Measurements from ENCODE around the gene NUDT22. TPM values are rescaled to one million over a fixed set of nuclear protein-coding genes. Genes with fewer than 3 reads are reported as not detected.

Gene NUDT22
- total and polyA plus RNA-seq, 5 donors, result 65.7 to 82.1 (median 76.9) TPM

DNA sequence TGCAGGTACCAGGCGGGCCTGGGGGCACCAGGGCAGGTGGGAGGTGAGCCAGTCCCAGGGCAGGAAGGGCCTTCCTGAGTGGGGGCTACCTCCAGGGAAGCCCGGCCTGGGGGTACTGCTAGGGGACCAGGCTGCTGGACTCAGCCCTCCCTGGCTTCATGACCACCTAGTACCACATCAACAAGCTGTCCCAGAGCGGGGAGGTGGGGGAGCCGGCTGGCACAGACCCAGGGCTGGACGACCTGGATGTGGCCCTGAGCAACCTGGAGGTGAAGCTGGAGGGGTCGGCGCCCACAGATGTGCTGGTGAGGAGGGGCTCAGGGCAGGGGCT is 6.8 kb upstream of the NUDT22 start:
- ATAC-seq, result peak; percentile 5
- H3K27me3 ChIP-seq (ENCODE audit: control insufficient read depth, insufficient read depth), result no peaks in the 10 kb centered on the region
- H3K27ac ChIP-seq (ENCODE audit: low read length), result no peak overlapping the region
- no peaks in the 10 kb centered on the region for H3K4me1 ChIP-seq (ENCODE audit: control insufficient read depth, insufficient read depth, low read length)
- H3K4me3 ChIP-seq (ENCODE audit: low read length), result no peak overlapping the region
- intact Hi-C loops (cut with DNase I), result no loop called here
- WGBS, result 83% methylated on average over 7 of the region's 7 CpGs
- H3K9me3 ChIP-seq (ENCODE audit: control insufficient read depth, low read length), result no peaks in the 10 kb centered on the region
- DNase-seq, result peak in 1 of 3 donors; percentile 57

DNA sequence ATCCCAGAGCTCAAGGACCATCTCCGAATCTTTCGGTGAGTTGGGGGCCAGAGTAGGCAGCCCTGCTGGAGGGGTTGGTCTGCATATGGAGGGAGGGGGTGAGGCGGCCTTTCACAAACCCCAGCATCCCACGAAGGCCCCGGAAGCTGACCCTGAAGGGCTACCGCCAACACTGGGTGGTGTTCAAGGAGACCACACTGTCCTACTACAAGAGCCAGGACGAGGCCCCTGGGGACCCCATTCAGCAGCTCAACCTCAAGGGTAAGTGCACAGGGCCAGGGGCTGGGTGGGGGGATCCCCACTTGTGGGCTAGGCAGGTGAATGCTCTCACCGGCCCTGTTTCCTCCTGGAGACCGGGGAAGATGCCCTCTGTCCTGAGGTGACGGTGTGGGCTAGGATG is 6.3 kb upstream of the NUDT22 start:
- DNase-seq (peak in 1 of 3 donors; percentile 52), ATAC-seq (no peak)
- Histone ChIP-seq H3K27me3 (ENCODE audit: control insufficient read depth, insufficient read depth) (no peaks in the 10 kb centered on the region), H3K27ac (ENCODE audit: low read length) (no peak overlapping the region), H3K4me3 (ENCODE audit: low read length) (no peak overlapping the region), H3K9me3 (ENCODE audit: control insufficient read depth, low read length) (no peaks in the 10 kb centered on the region), H3K4me1 (ENCODE audit: control insufficient read depth, insufficient read depth, low read length) (no peaks in the 10 kb centered on the region)
- intact Hi-C loops (cut with DNase I), result no loop called here
- 90% methylated on average over 10 of the region's 10 CpGs for WGBS

DNA sequence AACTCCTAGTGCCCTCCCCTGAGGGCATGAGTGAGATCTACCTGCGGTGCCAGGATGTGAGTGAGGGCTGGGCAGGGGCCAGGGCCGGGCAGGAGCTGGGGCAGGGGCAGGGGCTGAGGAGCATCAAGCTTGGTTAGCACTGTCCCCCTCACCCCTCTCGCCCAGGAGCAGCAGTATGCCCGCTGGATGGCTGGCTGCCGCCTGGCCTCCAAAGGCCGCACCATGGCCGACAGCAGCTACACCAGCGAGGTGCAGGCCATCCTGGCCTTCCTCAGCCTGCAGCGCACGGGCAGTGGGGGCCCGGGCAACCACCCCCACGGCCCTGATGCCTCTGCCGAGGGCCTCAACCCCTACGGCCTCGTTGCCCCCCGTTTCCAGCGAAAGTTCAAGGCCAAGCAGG is 5.8 kb upstream of the NUDT22 start:
- Histone ChIP-seq H3K27ac (ENCODE audit: low read length) (no peak overlapping the region), H3K27me3 (ENCODE audit: control insufficient read depth, insufficient read depth) (no peaks in the 10 kb centered on the region), H3K4me1 (ENCODE audit: control insufficient read depth, insufficient read depth, low read length) (peaks cover 3% of the 10 kb centered on the region), H3K9me3 (ENCODE audit: control insufficient read depth, low read length) (no peaks in the 10 kb centered on the region), H3K4me3 (ENCODE audit: low read length) (no peak overlapping the region)
- peak in 1 of 2 donors; percentile 3 for ATAC-seq
- peak in 1 of 3 donors; percentile 39 for DNase-seq
- 91% methylated on average over 17 of the region's 17 CpGs for WGBS
- intact Hi-C loops (cut with DNase I), result no loop called here

DNA sequence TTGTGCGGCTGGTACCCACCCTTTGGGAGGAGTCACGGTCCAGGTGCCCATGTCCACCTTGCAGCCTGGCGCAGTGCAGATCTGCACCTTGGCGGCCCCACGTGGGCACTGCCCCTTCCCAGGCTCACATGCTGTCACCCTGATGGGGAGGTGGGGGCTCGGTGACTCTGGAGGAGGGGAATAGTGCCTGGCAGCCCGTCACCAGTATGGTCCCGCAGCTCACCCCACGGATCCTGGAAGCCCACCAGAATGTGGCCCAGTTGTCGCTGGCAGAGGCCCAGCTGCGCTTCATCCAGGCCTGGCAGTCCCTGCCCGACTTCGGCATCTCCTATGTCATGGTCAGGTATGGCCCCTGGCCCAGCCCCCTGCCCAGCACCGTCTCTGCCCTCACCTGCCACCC is 5.3 kb upstream of the NUDT22 start:
- 88% methylated on average over 14 of the region's 14 CpGs for WGBS
- peak in 1 of 3 donors; percentile 63 for DNase-seq
- no peak for ATAC-seq

DNA sequence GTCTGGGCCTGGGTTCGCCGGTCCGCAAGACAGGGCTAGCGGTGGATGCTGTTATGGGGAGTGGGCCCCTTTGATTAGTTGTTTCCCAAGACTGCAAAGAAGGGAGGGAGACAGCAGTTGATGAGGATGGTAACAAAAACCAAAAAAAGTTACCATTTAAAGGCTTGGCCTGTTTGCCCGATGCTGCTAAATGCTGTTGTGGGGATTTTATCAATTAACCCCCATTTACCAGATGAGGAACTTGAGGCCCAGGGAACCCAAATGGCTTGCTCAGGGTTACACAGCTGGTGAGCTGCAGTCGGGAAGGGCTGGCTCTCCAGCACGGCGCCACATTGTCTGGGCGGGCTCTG is 3.4 kb upstream of the NUDT22 start:
- Histone ChIP-seq H3K9me3 (ENCODE audit: control insufficient read depth, low read length) (no peaks in the 10 kb centered on the region), H3K4me3 (ENCODE audit: low read length) (no peak overlapping the region), H3K27ac (ENCODE audit: low read length) (no peak overlapping the region), H3K4me1 (ENCODE audit: control insufficient read depth, insufficient read depth, low read length) (peaks cover 5% of the 10 kb centered on the region), H3K27me3 (ENCODE audit: control insufficient read depth, insufficient read depth) (no peaks in the 10 kb centered on the region)
- intact Hi-C loops (cut with DNase I), result no loop called here
- peak in 1 of 3 donors; percentile 25 for DNase-seq
- ATAC-seq, result no peak
- WGBS, result 72% methylated on average over 9 of the region's 9 CpGs

More for the DNA sequence above, 5.3 kb upstream of the NUDT22 start:
- no peaks in the 10 kb centered on the region for H3K27me3 ChIP-seq (ENCODE audit: control insufficient read depth, insufficient read depth)
- no peak overlapping the region for H3K27ac ChIP-seq (ENCODE audit: low read length)
- intact Hi-C loops (cut with DNase I), result no loop called here
- H3K4me3 ChIP-seq (ENCODE audit: low read length), result no peak overlapping the region
- H3K9me3 ChIP-seq (ENCODE audit: control insufficient read depth, low read length), result no peaks in the 10 kb centered on the region
- H3K4me1 ChIP-seq (ENCODE audit: control insufficient read depth, insufficient read depth, low read length), result peaks cover 5% of the 10 kb centered on the region

DNA sequence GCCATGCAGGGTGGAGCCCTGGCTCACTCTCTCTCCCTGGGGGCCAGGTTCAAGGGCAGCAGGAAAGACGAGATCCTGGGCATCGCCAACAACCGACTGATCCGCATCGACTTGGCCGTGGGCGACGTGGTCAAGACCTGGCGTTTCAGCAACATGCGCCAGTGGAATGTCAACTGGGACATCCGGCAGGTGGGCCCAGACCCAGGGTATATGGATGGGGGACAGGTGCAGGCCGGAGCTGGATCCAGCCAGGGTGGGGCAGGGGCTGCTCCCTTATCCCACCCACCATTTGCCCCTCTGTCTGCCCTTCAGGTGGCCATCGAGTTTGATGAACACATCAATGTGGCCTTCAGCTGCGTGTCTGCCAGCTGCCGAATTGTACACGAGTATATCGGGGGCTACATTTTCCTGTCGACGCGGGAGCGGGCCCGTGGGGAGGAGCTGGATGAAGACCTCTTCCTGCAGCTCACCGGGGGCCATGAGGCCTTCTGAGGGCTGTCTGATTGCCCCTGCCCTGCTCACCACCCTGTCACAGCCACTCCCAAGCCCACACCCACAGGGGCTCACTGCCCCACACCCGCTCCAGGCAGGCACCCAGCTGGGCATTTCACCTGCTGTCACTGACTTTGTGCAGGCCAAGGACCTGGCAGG is 2.9 kb upstream of the NUDT22 start:
- Histone ChIP-seq H3K27ac (ENCODE audit: low read length) (no peak overlapping the region), H3K4me3 (ENCODE audit: low read length) (no peak overlapping the region), H3K9me3 (ENCODE audit: control insufficient read depth, low read length) (no peaks in the 10 kb centered on the region), H3K27me3 (ENCODE audit: control insufficient read depth, insufficient read depth) (no peaks in the 10 kb centered on the region), H3K4me1 (ENCODE audit: control insufficient read depth, insufficient read depth, low read length) (peaks cover 5% of the 10 kb centered on the region)
- DNase-seq, result peak in 2 of 3 donors; percentile 68 to 70
- no peak for ATAC-seq
- 76% methylated on average over 24 of the region's 24 CpGs for WGBS
- intact Hi-C loops (cut with DNase I), result no loop called here

DNA sequence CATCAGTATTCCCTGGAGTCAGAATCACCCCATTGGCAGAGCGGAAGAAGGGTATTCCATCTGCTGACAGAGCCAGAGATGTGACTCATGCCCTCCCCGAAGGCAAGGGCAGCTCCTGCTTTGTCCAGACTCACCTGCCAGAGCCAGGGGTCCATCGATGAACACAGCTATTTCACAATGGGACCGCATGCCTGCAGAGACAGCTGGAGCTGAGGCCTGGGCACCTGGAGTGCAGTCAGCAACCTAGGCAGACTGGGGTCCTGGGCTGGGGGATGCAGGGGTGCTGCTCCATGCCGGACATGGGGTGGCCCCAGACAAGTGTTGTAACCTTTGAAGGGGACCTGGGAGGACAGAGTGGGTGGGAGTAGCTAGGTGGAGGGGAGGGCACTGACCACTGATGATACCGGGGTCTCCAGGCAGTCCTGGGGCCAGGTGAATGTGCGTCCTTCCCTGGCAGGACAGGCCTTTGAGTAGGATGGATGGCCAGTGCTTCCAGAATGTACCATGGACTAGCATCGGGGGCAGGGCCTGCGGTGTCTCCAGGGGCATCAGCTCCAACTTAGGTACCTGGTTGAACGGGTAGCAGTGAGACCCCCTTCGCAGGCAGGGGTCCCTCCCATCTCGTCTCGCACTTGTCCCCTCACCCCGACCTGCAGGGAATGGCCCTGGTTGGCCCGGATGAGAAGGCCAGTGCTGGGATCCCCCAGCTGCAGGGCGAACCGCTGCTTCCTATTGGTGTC is 1.8 kb upstream of the NUDT22 start:
- intact Hi-C loops (cut with DNase I), result no loop called here
- Histone ChIP-seq H3K4me3 (ENCODE audit: low read length) (no peak overlapping the region), H3K27me3 (ENCODE audit: control insufficient read depth, insufficient read depth) (no peaks in the 10 kb centered on the region), H3K27ac (ENCODE audit: low read length) (no peak overlapping the region), H3K9me3 (ENCODE audit: control insufficient read depth, low read length) (no peaks in the 10 kb centered on the region), H3K4me1 (ENCODE audit: control insufficient read depth, insufficient read depth, low read length) (peaks cover 5% of the 10 kb centered on the region)
- DNase-seq (peak in 1 of 3 donors; percentile 57), ATAC-seq (no peak)
- WGBS, result 94% methylated on average over 17 of the region's 17 CpGs

DNA sequence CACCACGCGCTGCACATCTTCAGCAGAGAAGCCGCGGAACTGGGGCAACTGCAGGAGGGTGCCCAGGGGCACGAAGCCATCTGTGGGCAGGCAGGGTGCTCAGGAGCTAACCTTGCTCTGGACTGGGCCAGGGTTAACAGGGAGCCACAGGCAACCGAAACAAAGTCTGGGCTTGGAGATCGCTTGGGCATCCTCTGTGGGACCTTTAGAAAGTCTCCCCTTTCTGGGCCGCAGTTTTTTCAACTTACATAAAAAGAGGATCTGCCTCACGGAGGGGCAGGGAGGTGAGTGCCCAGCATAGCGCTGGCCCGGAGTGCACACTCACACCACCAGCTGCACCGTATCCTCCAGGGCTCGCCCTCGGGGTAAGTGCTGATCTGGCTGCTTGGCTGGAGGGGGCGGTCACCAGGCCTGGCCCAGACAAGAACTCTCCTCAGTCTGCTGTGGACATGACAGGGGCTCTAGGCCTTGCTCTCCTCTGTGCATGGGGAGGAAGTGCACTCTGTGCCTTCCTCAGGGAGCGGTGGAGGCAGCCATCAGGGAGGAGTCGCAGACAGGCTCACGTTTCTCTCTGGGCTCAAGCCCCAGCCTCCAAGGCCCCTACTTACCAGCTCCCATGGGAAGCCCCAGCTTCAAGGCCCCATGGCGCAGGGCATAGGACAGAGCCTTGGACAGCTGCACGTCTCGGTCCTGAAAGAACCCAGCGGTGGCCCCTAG is 1.0 kb upstream of the NUDT22 start:
- peak in 1 of 2 donors; percentile 1 for ATAC-seq
- WGBS, result 58% methylated on average over 22 of the region's 22 CpGs
- peaks cover 5% of the 10 kb centered on the region for H3K4me1 ChIP-seq (ENCODE audit: control insufficient read depth, insufficient read depth, low read length)
- peak overlapping the region; percentile 56 for H3K4me3 ChIP-seq (ENCODE audit: low read length)
- peak in 2 of 3 donors; percentile 41 to 61 for DNase-seq
- no peaks in the 10 kb centered on the region for H3K9me3 ChIP-seq (ENCODE audit: control insufficient read depth, low read length)
- intact Hi-C loops (cut with DNase I), result no loop called here
- peak overlapping the region; percentile 92 for H3K27ac ChIP-seq (ENCODE audit: low read length)
- no peaks in the 10 kb centered on the region for H3K27me3 ChIP-seq (ENCODE audit: control insufficient read depth, insufficient read depth)

DNA sequence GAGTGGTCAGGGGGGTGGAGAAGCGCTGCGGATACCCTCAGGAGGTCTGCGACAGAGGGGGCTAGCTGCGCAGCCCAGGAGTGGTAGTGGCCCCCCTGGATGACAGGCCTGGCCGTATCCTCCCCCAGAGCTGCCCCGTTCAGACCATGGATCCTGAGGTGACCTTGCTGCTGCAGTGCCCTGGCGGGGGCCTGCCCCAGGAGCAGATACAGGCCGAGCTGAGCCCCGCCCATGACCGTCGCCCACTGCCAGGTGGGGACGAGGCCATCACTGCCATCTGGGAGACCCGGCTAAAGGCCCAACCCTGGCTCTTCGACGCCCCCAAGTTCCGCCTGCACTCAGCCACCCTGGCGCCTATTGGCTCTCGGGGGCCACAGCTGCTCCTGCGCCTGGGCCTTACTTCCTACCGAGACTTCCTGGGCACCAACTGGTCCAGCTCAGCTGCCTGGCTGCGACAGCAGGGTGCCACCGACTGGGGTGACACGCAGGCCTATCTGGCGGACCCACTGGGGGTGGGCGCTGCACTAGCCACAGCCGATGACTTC is 505 bp downstream of the NUDT22 start:
- Histone ChIP-seq H3K9me3 (ENCODE audit: control insufficient read depth, low read length) (no peaks in the 10 kb centered on the region), H3K27ac (ENCODE audit: low read length) (peak overlapping the region; percentile 78), H3K4me3 (ENCODE audit: low read length) (peak overlapping the region; percentile 56), H3K4me1 (ENCODE audit: control insufficient read depth, insufficient read depth, low read length) (peaks cover 5% of the 10 kb centered on the region), H3K27me3 (ENCODE audit: control insufficient read depth, insufficient read depth) (no peaks in the 10 kb centered on the region)
- ATAC-seq (peak; percentile 39 to 47), DNase-seq (peak; percentile 61 to 87 (median 83))
- WGBS, result 11% methylated on average over 26 of the region's 26 CpGs
- intact Hi-C loops (cut with DNase I), result no loop called here

DNA sequence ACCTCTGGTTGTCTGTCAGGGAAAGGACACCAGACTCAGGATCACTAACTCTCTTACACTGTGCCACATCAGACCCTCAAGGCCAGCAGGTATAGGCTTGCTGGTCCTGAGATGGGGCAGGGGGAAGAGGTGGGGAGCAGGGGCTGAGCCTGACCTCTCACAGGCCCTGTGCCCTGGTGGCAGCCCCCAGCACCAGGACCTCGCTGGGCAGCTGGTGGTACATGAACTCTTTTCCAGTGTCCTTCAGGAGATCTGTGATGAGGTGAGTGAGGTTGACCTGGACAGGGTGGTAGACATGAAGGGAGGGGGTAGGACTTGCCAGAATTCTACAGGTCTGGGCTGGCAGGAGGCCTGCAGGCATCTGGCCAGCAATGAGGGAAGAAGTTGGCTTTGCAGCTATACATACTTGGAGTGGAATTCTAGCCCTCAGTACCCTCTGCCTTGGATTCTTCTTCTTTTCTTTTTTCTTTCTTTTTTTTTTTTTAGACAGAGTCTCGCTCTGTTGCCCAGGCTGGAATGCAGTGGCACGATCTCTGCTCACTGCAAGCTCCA is 1.4 kb downstream of the NUDT22 start:
- peak overlapping the region; percentile 56 for H3K4me3 ChIP-seq (ENCODE audit: low read length)
- no peaks in the 10 kb centered on the region for H3K9me3 ChIP-seq (ENCODE audit: control insufficient read depth, low read length)
- peaks cover 5% of the 10 kb centered on the region for H3K4me1 ChIP-seq (ENCODE audit: control insufficient read depth, insufficient read depth, low read length)
- WGBS, result 85% methylated on average over 3 of the region's 3 CpGs
- no peak for ATAC-seq
- no peaks in the 10 kb centered on the region for H3K27me3 ChIP-seq (ENCODE audit: control insufficient read depth, insufficient read depth)
- intact Hi-C loops (cut with DNase I), result no loop called here
- peak in 1 of 3 donors; percentile 30 for DNase-seq
- peak overlapping the region; percentile 78 for H3K27ac ChIP-seq (ENCODE audit: low read length)
